Heart right ventricle (tissue), 16 donors: ENCODE results near the gene MAN1A1. TPM values are rescaled to one million over a fixed set of nuclear protein-coding genes. Genes with fewer than 3 reads are reported as not detected.

ENCODE experiments used
- ATAC-seq, 8 donors: fragments of 200-7000 bp; cut with Tn5 transposase; one replicate each; pipeline ENCODE4 v1.9.1; 2020; ENCODE audit warnings: mild to moderate bottlenecking in 8 of 8, moderate library complexity in 8 of 8, moderate number of reproducible peaks in 1 of 8
- DNase-seq, 2 donors: peaks; one replicate each; pipeline ENCODE4 v3.0.0-alpha.2; 2020
- H3K27ac ChIP-seq, 10 donors: fragments of 200-600 bp; sonication (generic) in 2 of 10; one replicate each; pipeline versions ENCODE4 v1.5.0 to v1.8.0; 2020 to 2022; ENCODE audit warnings: mild to moderate bottlenecking in 3 of 10
- H3K27me3 ChIP-seq, 7 donors: fragments of 200-600 bp; one replicate each; pipeline ENCODE4 v1.8.0; 2021 to 2022; ENCODE audit warnings: mild to moderate bottlenecking in 2 of 7
- H3K36me3 ChIP-seq, 9 donors: fragments of 200-600 bp; sonication (generic) in 1 of 9; one replicate each; pipeline versions ENCODE4 v1.5.0 to v1.8.0; 2020 to 2022; ENCODE audit warnings: mild to moderate bottlenecking in 2 of 9
- H3K4me1 ChIP-seq, 9 donors: fragments of 200-600 bp; sonication (generic) in 1 of 9; one replicate each; pipeline versions ENCODE4 v1.5.0 to v1.8.0; 2020 to 2022; ENCODE audit warnings: mild to moderate bottlenecking in 4 of 9
- H3K4me3 ChIP-seq, 10 donors: fragments of 200-600 bp; sonication (generic) in 2 of 10; one replicate each; pipeline versions ENCODE4 v1.5.0 to v1.8.0; 2020 to 2022; ENCODE audit warnings: mild to moderate bottlenecking in 7 of 10, moderate library complexity in 2 of 10
- H3K9me3 ChIP-seq, 11 donors: fragments of 200-600 bp in 10 of 11; sonication (generic) in 2 of 11; one replicate each; pipeline versions ENCODE4 v1.5.0 to v1.8.0; 2013 to 2022; ENCODE audit warnings: mild to moderate bottlenecking in 2 of 11, control low read depth in 1 of 11, moderate library complexity in 1 of 11
- CTCF ChIP-seq, 9 donors: fragments of 200-600 bp; sonication (generic) in 2 of 9; IDR thresholded peaks; one replicate each; pipeline versions ENCODE4 v1.5.0 to v1.8.0; 2021 to 2022; ENCODE audit warnings: antibody characterized with exemption in 9 of 9, mild to moderate bottlenecking in 5 of 9, moderate library complexity in 1 of 9
- WGBS, 2 donors: extraction: QIAGEN DNeasy Blood & Tissue Kit; methylation state at CpG; one replicate each; pipeline ENCODE4 v1.1.7; 2013; ENCODE audit warnings: inconsistent platforms in 1 of 2; 5-methylcytosine and 5-hydroxymethylcytosine counted together
- intact Hi-C, 10 donors: fragments of 100-400 bp; cut with DNase I; formaldehyde crosslinking; loops; one replicate each; pipeline versions ENCODE4 v1.11.1 to v1.14.2; 2022
- polyA plus RNA-seq, 2 donors: library from polyadenylated mRNA; stranded (reverse); fragments of 200-250 nt; gene quantifications; one replicate each; pipeline ENCODE4 v1.2.3, GENCODE V29; 2013
- total RNA-seq, 10 donors: library from RNA; stranded (reverse); fragmentation: NEBNext Ultra II Directional in 3 of 10; extraction: Animal tissue kit (Norgen Biotek cat#: 25700) in 3 of 10; gene quantifications; one replicate each; pipeline versions ENCODE4 v1.2.1 to v1.2.4, GENCODE V29; 2021 to 2023
- donor health status: Arrhythmogenic right ventricular cardiomyopathy.
- donor health status: ischemic (EF 13 %, LVEDD 7.1; RV severe dilation, severe dysfunction).
- donor health status: healthy with polysubstance abuse.
- donor health status: DM: no; HTN: yes; CAD: no.
- donor health status: DM: no; HTN: no; CAD: no.
- donor health status: ischemic (EF 25% LVEDD 6.9; RV normal size, moderate dysfunction).
- donor health status: ischemic (EF 25% LVEDD 5.7; RV mildly dilated, moderate dysfunction).
- donor health status: healthy.
- donor health status: DM: yes; HTN: yes; CAD: no.
- donor health status: Ischemic cardiomyopathy.
- donor health status: ischemic (EF 35%, LVEDD 5.7; RV mildly dilated, moderate dysfunction).
- donor health status: nonischemic (EF 11% LVEDD 7.7; RV severe dilation, severe dysfunction).
- donor health status: DM: yes; HTN: yes; CAD: no.
- donor health status: PGD.
- donor health status: ischemic (EF 29% LVEDD 5.4; RV normal size, mild dysfunction).
- donor health status: nonischemic (EF 23%, LVEDD 6.1; RV moderate dilation, normal function).

Gene MAN1A1
- total and polyA plus RNA-seq, 12 donors, result 6.2 to 22.0 (median 10.2) TPM

DNA sequence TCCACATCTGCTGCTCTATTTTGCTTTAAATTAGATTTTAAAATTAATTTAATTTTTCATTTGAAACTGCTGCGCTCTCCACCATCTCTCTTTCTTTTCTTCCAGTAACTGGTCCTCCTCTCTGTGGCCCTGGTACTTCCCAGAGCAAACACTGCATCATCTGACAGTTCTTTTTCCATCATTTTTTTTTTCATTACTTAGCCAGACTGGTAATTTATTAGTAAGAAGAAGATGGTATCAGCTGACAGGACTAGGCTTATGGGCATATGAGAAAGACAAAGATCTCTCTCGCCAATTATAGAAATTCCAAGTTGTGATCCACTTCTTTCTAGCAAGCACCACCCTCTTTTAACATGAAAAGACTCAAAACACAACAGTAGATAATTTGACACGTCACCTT lies 197.4 kb downstream of the MAN1A1 start:
- ATAC-seq (no peak), DNase-seq (no peak)
- Histone ChIP-seq H3K27ac (no peak overlapping the region), H3K36me3 (no peaks in the 10 kb centered on the region), H3K9me3 (peaks cover 0 to 7% (median 0%) of the 10 kb centered on the region in 11 donors), H3K4me1 (peaks cover 0 to 19% (median 12%) of the 10 kb centered on the region in 9 donors), H3K4me3 (no peak overlapping the region), H3K27me3 (no peaks in the 10 kb centered on the region)
- intact Hi-C loops, result loop anchor here in 2 of 10 donors (10.0 kb wide), 1 partner anchor 193 kb away; the partner anchor contains the start of gene MAN1A1 (in 2 of the 2)
- 80 to 97% methylated on average over 3 of the region's 3 CpGs for WGBS, 2 donors
- no peak for TF ChIP-seq CTCF (IDR thresholded peaks at IDR 0.05)

- no peaks in the 10 kb centered on the region for H3K36me3 ChIP-seq
- 74 to 75% methylated on average over 9 of the region's 9 CpGs for WGBS, 2 donors
- intact Hi-C loops, result loop anchor here in 4 of 10 donors (10.0 kb wide), 4 partner anchors 196 to 926 kb away; partner anchors contain the start of gene MAN1A1 (in 2 of the 4)
- no peak for DNase-seq
- H3K4me3 ChIP-seq, result no peak overlapping the region
- H3K27me3 ChIP-seq, result no peaks in the 10 kb centered on the region
- peaks cover 0 to 9% (median 0%) of the 10 kb centered on the region in 11 donors for H3K9me3 ChIP-seq
- H3K27ac ChIP-seq, result no peak overlapping the region
- TF ChIP-seq CTCF (IDR thresholded peaks at IDR 0.05), result no peak
- no peak for ATAC-seq
- H3K4me1 ChIP-seq, result peaks cover 0 to 37% (median 13%) of the 10 kb centered on the region in 9 donors
Measured at GRCh38 chr6:119148825-119149525, 200.6 kb downstream of the MAN1A1 start.

DNA sequence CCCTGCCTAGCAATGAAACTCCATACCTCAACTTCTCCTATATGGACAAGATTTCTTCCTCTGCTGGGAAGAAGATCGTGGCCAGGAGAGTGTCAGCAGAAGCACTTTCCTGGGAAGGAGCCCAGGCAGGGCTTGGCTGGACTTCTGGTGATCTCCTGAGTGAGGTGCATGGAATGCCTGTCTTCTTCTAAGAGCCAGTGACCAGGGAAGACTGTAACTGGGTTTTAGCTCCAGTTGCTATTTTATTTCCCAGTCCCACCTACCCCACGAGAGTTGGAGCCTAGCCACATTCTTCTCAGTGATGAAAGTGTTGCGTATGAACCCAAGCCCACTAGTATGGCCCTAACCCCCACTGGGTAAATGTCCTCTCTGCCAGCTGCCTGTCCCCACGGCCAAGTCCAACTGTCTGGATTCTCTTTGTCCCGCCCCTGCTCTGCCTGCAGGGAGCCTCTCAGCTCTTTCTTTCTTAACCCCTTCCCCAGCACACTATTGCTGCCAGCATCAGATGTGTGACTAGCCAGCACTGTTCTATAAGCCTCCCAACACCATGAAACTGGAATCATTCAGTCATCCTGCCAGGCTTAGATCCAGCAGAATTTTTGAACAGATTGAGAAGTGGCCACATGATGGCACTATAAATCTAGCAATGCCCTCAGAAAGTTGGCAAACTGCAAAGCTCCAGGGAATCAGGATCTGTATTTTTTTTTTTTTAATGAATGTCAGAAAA lies 201.3 kb downstream of the MAN1A1 start:
- no peaks in the 10 kb centered on the region for H3K27me3 ChIP-seq
- H3K4me3 ChIP-seq, result no peak overlapping the region
- peaks cover 0 to 37% (median 13%) of the 10 kb centered on the region in 9 donors for H3K4me1 ChIP-seq
- peaks cover 0 to 9% (median 0%) of the 10 kb centered on the region in 11 donors for H3K9me3 ChIP-seq
- WGBS, 2 donors, result 48 to 49% methylated on average over 5 of the region's 5 CpGs
- DNase-seq (peak in 1 of 2 donors; percentile 50), ATAC-seq (peak; percentile 61 to 86 (median 76))
- intact Hi-C loops, result loop anchor here in 4 of 10 donors (10.0 kb wide), 4 partner anchors 197 to 927 kb away; partner anchors contain the start of gene MAN1A1 (in 2 of the 4)
- no peaks in the 10 kb centered on the region for H3K36me3 ChIP-seq
- peak in 8 of 9 donors; percentile 25 to 72 (median 68) for TF ChIP-seq CTCF (IDR thresholded peaks at IDR 0.05)
- H3K27ac ChIP-seq, result peak overlapping the region in 1 of 10 donors; percentile 65
